ENCODE measurements around the gene MRPS35. TPM values are rescaled to one million over a fixed set of nuclear protein-coding genes. Genes with fewer than 3 reads are reported as not detected.
"Not testable (repeated sequence)": the region's sequence is repeated elsewhere in the genome, so short reads cannot be mapped to it uniquely, and the experiment has no call there.

MRPS35 gene
- total and polyA plus RNA-seq, 2 donors (not counting 1 experiment from before 2014, with no cell fraction given): 17.4 to 24.5 TPM

DNA sequence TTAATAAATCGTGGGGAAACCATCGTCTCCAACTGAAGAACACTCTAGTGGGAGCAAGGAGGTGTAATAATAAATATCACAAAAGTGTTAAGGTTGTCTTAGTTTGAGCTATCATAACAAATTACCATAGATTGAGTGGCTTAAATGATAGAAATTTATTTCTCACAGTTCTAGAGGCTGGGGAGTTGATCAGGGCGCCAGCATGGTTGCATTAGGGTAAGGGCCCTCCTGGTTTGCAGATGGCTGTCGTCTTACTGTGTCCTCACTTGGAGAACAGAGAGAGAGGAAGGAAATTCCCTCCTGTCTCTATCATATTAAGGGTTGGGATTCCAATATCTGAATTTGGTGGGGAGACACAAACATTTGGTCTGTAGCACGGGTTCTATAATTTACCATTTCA lies 33.0 kb downstream of the MRPS35 start:
- no peaks in the 10 kb centered on the region for H3K9me3 ChIP-seq (ENCODE audit: control extremely low read depth in 1 of 3, control insufficient read depth in 2 of 3, insufficient read depth in 1 of 3, low read length in 2 of 3)
- H3K4me3 Mint-ChIP-seq: no peak overlapping the region

GRCh38 chr12:27745734-27746133 lies 35.1 kb downstream of the MRPS35 start:
- H3K9me3 Mint-ChIP-seq (ENCODE audit: insufficient read depth); DNase-seq; H3K4me1 Mint-ChIP-seq; H3K4me2 ChIP-seq (replicated peaks; ENCODE audit: low read depth, low read length, poor library complexity, severe bottlenecking); H3K9ac ChIP-seq (ENCODE audit: low read length); H4K20me1 ChIP-seq (ENCODE audit: control insufficient read depth, insufficient read depth, low read length, poor library complexity, severe bottlenecking); H3K79me2 ChIP-seq (ENCODE audit: control insufficient read depth, insufficient read depth, low read length); POLR2A ChIA-PET; H3K9me3 ChIP-seq (ENCODE audit: control extremely low read depth in 1 of 3, control insufficient read depth in 2 of 3, insufficient read depth in 1 of 3, low read length in 2 of 3); H3K27ac Mint-ChIP-seq; H3K4me3 ChIP-seq (ENCODE audit: control extremely low read depth in 1 of 5, extremely low read depth in 1 of 5, insufficient read depth in 1 of 5, low read depth in 2 of 5, low read length in 4 of 5); intact Hi-C loops (cut with micrococcal nuclease); ATAC-seq (ENCODE audit: low read depth); H3K27me3 ChIP-seq (replicated peaks in 1 of 4; ENCODE audit: control extremely low read depth in 1 of 4, control insufficient read depth in 3 of 4, insufficient read depth in 4 of 4, low read length in 3 of 4); H2AFZ ChIP-seq (ENCODE audit: insufficient read depth, low read depth, low read length, poor library complexity, severe bottlenecking); H3K27me3 Mint-ChIP-seq; H3K27ac ChIP-seq (ENCODE audit: low read length in 2 of 2); H3K4me3 Mint-ChIP-seq; H3K4me1 ChIP-seq (ENCODE audit: control insufficient read depth in 2 of 2, insufficient read depth in 2 of 2, low read length in 2 of 2): not testable (repeated sequence)
- CTCF ChIA-PET: interaction anchor here (0.6 to 1.5 kb wide), 3 partner anchors 35 to 193 kb away, joined by 3 read pairs; partner anchors contain the start of genes KLHL42 and MANSC4
- WGBS (ENCODE audit: insufficient coverage): 100% methylated on average over 1 of the region's 1 CpG
- H3K36me3 ChIP-seq (replicated peaks in 1 of 2; ENCODE audit: control extremely low read depth in 1 of 2, control insufficient read depth in 1 of 2, extremely low read depth in 1 of 2, insufficient read depth in 2 of 2, low read length in 1 of 2): peaks cover 10 to 25% of the 10 kb centered on the region in 2 experiments

More for the DNA sequence above, 33.0 kb downstream of the MRPS35 start:
- Histone ChIP-seq H3K27me3 (replicated peaks in 1 of 4; ENCODE audit: control extremely low read depth in 1 of 4, control insufficient read depth in 3 of 4, insufficient read depth in 4 of 4, low read length in 3 of 4) (no peaks in the 10 kb centered on the region), H2AFZ (ENCODE audit: insufficient read depth, low read depth, low read length, poor library complexity, severe bottlenecking) (no peak overlapping the region), H3K9ac (ENCODE audit: low read length) (no peak overlapping the region), H3K4me2 (replicated peaks; ENCODE audit: low read depth, low read length, poor library complexity, severe bottlenecking) (no peak overlapping the region), H4K20me1 (ENCODE audit: control insufficient read depth, insufficient read depth, low read length, poor library complexity, severe bottlenecking) (no peaks in the 10 kb centered on the region), H3K27ac (ENCODE audit: low read length in 2 of 2) (no peak overlapping the region), H3K36me3 (replicated peaks in 1 of 2; ENCODE audit: control extremely low read depth in 1 of 2, control insufficient read depth in 1 of 2, extremely low read depth in 1 of 2, insufficient read depth in 2 of 2, low read length in 1 of 2) (peaks cover 13 to 41% of the 10 kb centered on the region in 2 experiments), H3K4me1 (ENCODE audit: control insufficient read depth in 2 of 2, insufficient read depth in 2 of 2, low read length in 2 of 2) (no peaks in the 10 kb centered on the region), H3K79me2 (ENCODE audit: control insufficient read depth, insufficient read depth, low read length) (no peaks in the 10 kb centered on the region), H3K4me3 (ENCODE audit: control extremely low read depth in 1 of 5, extremely low read depth in 1 of 5, insufficient read depth in 1 of 5, low read depth in 2 of 5, low read length in 4 of 5) (no peak overlapping the region)
- no peak for DNase-seq
- ChIA-PET POLR2A (no interaction called here), CTCF (no interaction called here)
- TF ChIP-seq, protein P1, sequence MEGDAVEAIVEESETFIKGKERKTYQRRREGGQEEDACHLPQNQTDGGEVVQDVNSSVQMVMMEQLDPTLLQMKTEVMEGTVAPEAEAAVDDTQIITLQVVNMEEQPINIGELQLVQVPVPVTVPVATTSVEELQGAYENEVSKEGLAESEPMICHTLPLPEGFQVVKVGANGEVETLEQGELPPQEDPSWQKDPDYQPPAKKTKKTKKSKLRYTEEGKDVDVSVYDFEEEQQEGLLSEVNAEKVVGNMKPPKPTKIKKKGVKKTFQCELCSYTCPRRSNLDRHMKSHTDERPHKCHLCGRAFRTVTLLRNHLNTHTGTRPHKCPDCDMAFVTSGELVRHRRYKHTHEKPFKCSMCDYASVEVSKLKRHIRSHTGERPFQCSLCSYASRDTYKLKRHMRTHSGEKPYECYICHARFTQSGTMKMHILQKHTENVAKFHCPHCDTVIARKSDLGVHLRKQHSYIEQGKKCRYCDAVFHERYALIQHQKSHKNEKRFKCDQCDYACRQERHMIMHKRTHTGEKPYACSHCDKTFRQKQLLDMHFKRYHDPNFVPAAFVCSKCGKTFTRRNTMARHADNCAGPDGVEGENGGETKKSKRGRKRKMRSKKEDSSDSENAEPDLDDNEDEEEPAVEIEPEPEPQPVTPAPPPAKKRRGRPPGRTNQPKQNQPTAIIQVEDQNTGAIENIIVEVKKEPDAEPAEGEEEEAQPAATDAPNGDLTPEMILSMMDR (IDR thresholded peaks at IDR 0.05): no peak
- no peak for TF ChIP-seq EZH2 (IDR thresholded peaks at IDR 0.05; ENCODE audit: borderline replicate concordance, insufficient read depth, low read depth, low read length, poor library complexity, severe bottlenecking)
- no peaks in the 10 kb centered on the region for H3K4me1 Mint-ChIP-seq
- intact Hi-C loops (cut with micrococcal nuclease): no loop called here
- no peaks in the 10 kb centered on the region for H3K9me3 Mint-ChIP-seq (ENCODE audit: insufficient read depth)
- H3K27me3 Mint-ChIP-seq: no peaks in the 10 kb centered on the region
- WGBS (ENCODE audit: insufficient coverage): no CpG with 5 or more reads among the region's 5 CpGs
- H3K27ac Mint-ChIP-seq: no peak overlapping the region
- ATAC-seq (ENCODE audit: low read depth): no peak
